K562 (cell line): ENCODE measurements around the gene ZNF280C. TPM values are rescaled to one million over a fixed set of nuclear protein-coding genes. Genes with fewer than 3 reads are reported as not detected.

Source experiments
- BRD4 ChIP-seq: fragments of 200-600 bp; sonication (generic); IDR thresholded peaks from 2 replicates; pipeline ENCODE4 v1.6.1; 2017; ENCODE audit warnings: inconsistent platforms
- CUX1 ChIP-seq: fragments of 200-800 bp; sonication (Bioruptor generic); IDR thresholded peaks from 2 replicates; pipeline ENCODE4 v1.6.1; 2016; ENCODE audit warnings: missing genetic modification characterization, missing compliant biosample characterization
- E2F6 ChIP-seq, 2 experiments: IDR thresholded peaks; 2 replicates each; pipeline ENCODE4 v1.6.1; 2011; ENCODE audit warnings: borderline replicate concordance in 1 of 2, control low read depth in 1 of 2, low read depth in 1 of 2, low read length in 1 of 2, mild to moderate bottlenecking in 1 of 2, mixed read lengths in 1 of 2, moderate library complexity in 1 of 2; ENCODE audit not compliant: insufficient read depth in 1 of 2, insufficient read length in 1 of 2, poor library complexity in 1 of 2, severe bottlenecking in 1 of 2; ENCODE audit errors: extremely low read depth in 1 of 2
- FOXO4 ChIP-seq: fragments of 450-650 bp; formaldehyde crosslinking; IDR thresholded peaks from 2 replicates; pipeline ENCODE4 v1.4.0; 2020; ENCODE audit warnings: mild to moderate bottlenecking, moderate library complexity
- KLF16 ChIP-seq: IDR thresholded peaks from 2 replicates; pipeline ENCODE4 v1.6.1; 2016; ENCODE audit warnings: antibody characterized with exemption
- NRF1 ChIP-seq, 2 experiments: fragments of 450-650 bp; IDR thresholded peaks in 1 of 2; conservative IDR thresholded peaks in 1 of 2; 2 replicates each; pipeline ENCODE4 v1.6.1; 2014; ENCODE audit warnings: mild to moderate bottlenecking in 2 of 2
- PKNOX1 ChIP-seq: fragments of 450-650 bp; IDR thresholded peaks from 2 replicates; pipeline ENCODE4 v1.6.1; 2016
- RBM17 ChIP-seq: fragments of 200-400 bp; formaldehyde crosslinking; IDR thresholded peaks from 2 replicates; pipeline ENCODE4 v1.6.1; 2017; ENCODE audit warnings: low read depth, mild to moderate bottlenecking, low read length, borderline replicate concordance
- SPI1 ChIP-seq: IDR thresholded peaks from 2 replicates; pipeline ENCODE4 v1.6.1; 2011; ENCODE audit warnings: low read depth, low read length, control low read depth, borderline replicate concordance
- TCF15 ChIP-seq: fragments of 250-450 bp; sonication (Bioruptor Pico); IDR thresholded peaks from 2 replicates; pipeline ENCODE4 v1.8.0; 2022; ENCODE audit warnings: moderate library complexity, mild to moderate bottlenecking, inconsistent platforms
- ZNF174 ChIP-seq: fragments of 250-450 bp; sonication (Bioruptor Pico); IDR thresholded peaks from 2 replicates; pipeline ENCODE4 v1.4.0; 2020; ENCODE audit warnings: mild to moderate bottlenecking
- ZNF398 ChIP-seq: fragments of 250-450 bp; sonication (Bioruptor Pico); IDR thresholded peaks from 2 replicates; pipeline ENCODE4 v1.8.0; 2021; ENCODE audit warnings: moderate library complexity, mild to moderate bottlenecking, inconsistent platforms
- ZNF511 ChIP-seq: sonication (generic); formaldehyde crosslinking; IDR thresholded peaks from 2 replicates; pipeline ENCODE4 v1.8.0; 2022; ENCODE audit warnings: mild to moderate bottlenecking, missing genetic modification reagents
- polyA plus RNA-seq, 8 experiments: library from polyadenylated mRNA; depleted of rRNA in 4 of 8; stranded (reverse) in 5 of 8; unstranded in 3 of 8; fragments of >200 nt; fragmentation: Nextera tagmentation in 2 of 8; fragmentation: Illumina TruSeq in 1 of 8; extraction: Ambion mirVana in 2 of 8; extraction: Trizol in 1 of 8; gene quantifications; 2 replicates each; pipeline versions ENCODE4 v1.2.1 to v1.2.3, GENCODE V29; 2011 to 2014; ENCODE audit warnings: inconsistent platforms in 1 of 8, missing spikeins in 1 of 8
- total RNA-seq, 7 experiments: library from RNA; depleted of rRNA in 6 of 7; stranded (reverse); fragments of >200 nt in 6 of 7; fragmentation: Illumina TruSeq in 2 of 7; extraction: Trizol in 2 of 7; gene quantifications; 2 replicates each; pipeline versions ENCODE4 v1.2.1 to v1.2.3, GENCODE V29; 2011 to 2021; ENCODE audit warnings: low replicate concordance in 1 of 7

ZNF280C gene
- total and polyA plus RNA-seq, 9 of the 15 experiments (the other 6 are each of a cell fraction or from before 2014, with no cell fraction given): 1.6 to 8.3 (median 4.4) TPM

GRCh38 chrX:130165703-130166502 is 102.8 kb downstream of the ZNF280C start, which contains the start of gene AIFM1 (continued):
- TF ChIP-seq KLF16 (0 out of 2 replicates have a peak, but pooled peaks have one; percentile 5), PKNOX1 (peak; percentile 92), ZNF174 (CRISPR knock-in tag) (no peak), RBM17 (no peak), CUX1 (CRISPR knock-in tag) (no peak), BRD4 (no peak), TCF15 (CRISPR knock-in tag) (no peak), E2F6 (IDR thresholded peaks at IDR 0.05; ENCODE audit: borderline replicate concordance in 1 of 2, extremely low read depth in 1 of 2, insufficient read depth in 1 of 2, insufficient read length in 1 of 2, low read depth in 1 of 2, low read length in 1 of 2, poor library complexity in 1 of 2, severe bottlenecking in 1 of 2) (peak; percentile 60 to 78), FOXO4 (CRISPR knock-in tag) (no peak), SPI1 (no peak), ZNF398 (CRISPR knock-in tag) (no peak), ZNF511 (0 out of 2 replicates have a peak, but pooled peaks have one; percentile 47), NRF1 (conservative IDR thresholded peaks at IDR 0.05 in 1 of 2, IDR thresholded peaks at IDR 0.05 in 1 of 2) (peak; percentile 97 to 98)
